IPS-18c (cell line): ENCODE data around the gene SLC6A7.
A peak's percentile ranks its signal among the peaks of the same experiment; 100 is the strongest.

Experiments
- H3K4me3 ChIP-seq: 2 replicates; pipeline ENCODE4 v1.7.0; 2013; ENCODE audit warnings: low read depth, mild to moderate bottlenecking, low read length, moderate library complexity; ENCODE audit not compliant: insufficient read depth
- H3K9me3 ChIP-seq: one replicate; pipeline ENCODE4 v1.6.1; 2013; ENCODE audit warnings: mild to moderate bottlenecking, low read length, moderate library complexity; ENCODE audit not compliant: control insufficient read depth, insufficient read depth

Gene SLC6A7

GRCh38 chr5:150166037-150166649 lies 23.7 kb upstream of the SLC6A7 start:
- Histone ChIP-seq H3K9me3 (peaks cover 2% of the 10 kb centered on the region), H3K4me3 (no peak overlapping the region; the same call in 1 of the 2 replicates)

- peak within 1 kb of the TSS; percentile 24; the same call in 1 of the 2 replicates for H3K4me3 ChIP-seq
Measured at GRCh38 chr5:150166650-150167511, 23.0 kb upstream of the SLC6A7 start, which contains the start of gene CDX1. Gene CDX1, plus strand, starts transcription at chr5:150166778. Its CDS starts 99 bp downstream, at chr5:150166877.

GRCh38 chr5:150167512-150167850 lies 22.4 kb upstream of the SLC6A7 start:
- Histone ChIP-seq H3K9me3 (peaks cover 2% of the 10 kb centered on the region), H3K4me3 (peak overlapping the region; percentile 24; the same call in 1 of the 2 replicates)

More at GRCh38 chr5:150166650-150167511, 23.0 kb upstream of the SLC6A7 start, which contains the start of gene CDX1:
- peaks cover 2% of the 10 kb centered on the region for H3K9me3 ChIP-seq

- no peak overlapping the region for H3K4me3 ChIP-seq
Measured at GRCh38 chr5:150167908-150168307, 22.0 kb upstream of the SLC6A7 start.

GRCh38 chr5:150168864-150169263 lies 21.0 kb upstream of the SLC6A7 start:
- H3K4me3 ChIP-seq: no peak overlapping the region

More at GRCh38 chr5:150167908-150168307, 22.0 kb upstream of the SLC6A7 start:
- peaks cover 2% of the 10 kb centered on the region for H3K9me3 ChIP-seq

GRCh38 chr5:150172145-150172544 lies 17.7 kb upstream of the SLC6A7 start:
- Histone ChIP-seq H3K9me3 (no peaks in the 10 kb centered on the region), H3K4me3 (no peak overlapping the region)

More at GRCh38 chr5:150168864-150169263, 21.0 kb upstream of the SLC6A7 start:
- H3K9me3 ChIP-seq: peaks cover 2% of the 10 kb centered on the region

GRCh38 chr5:150172556-150172955 lies 17.3 kb upstream of the SLC6A7 start:
- Histone ChIP-seq H3K9me3 (no peaks in the 10 kb centered on the region), H3K4me3 (no peak overlapping the region)

- Histone ChIP-seq H3K9me3 (no peaks in the 10 kb centered on the region), H3K4me3 (no peak overlapping the region)
Measured at GRCh38 chr5:150173161-150173560, 16.7 kb upstream of the SLC6A7 start.

- Histone ChIP-seq H3K9me3 (no peaks in the 10 kb centered on the region), H3K4me3 (no peak overlapping the region)
Measured at GRCh38 chr5:150174285-150174684, 15.6 kb upstream of the SLC6A7 start.

GRCh38 chr5:150175076-150175475 lies 14.8 kb upstream of the SLC6A7 start:
- Histone ChIP-seq H3K9me3 (no peaks in the 10 kb centered on the region), H3K4me3 (no peak overlapping the region)

- no peak overlapping the region for H3K4me3 ChIP-seq
Measured at GRCh38 chr5:150175536-150175935, 14.3 kb upstream of the SLC6A7 start.

GRCh38 chr5:150176745-150177477 lies 13.0 kb upstream of the SLC6A7 start:
- Histone ChIP-seq H3K4me3 (no peak overlapping the region), H3K9me3 (no peaks in the 10 kb centered on the region)

More at GRCh38 chr5:150175536-150175935, 14.3 kb upstream of the SLC6A7 start:
- no peaks in the 10 kb centered on the region for H3K9me3 ChIP-seq

GRCh38 chr5:150177721-150178120 lies 12.1 kb upstream of the SLC6A7 start:
- H3K9me3 ChIP-seq: no peaks in the 10 kb centered on the region
- no peak overlapping the region for H3K4me3 ChIP-seq

GRCh38 chr5:150178262-150178661 lies 11.6 kb upstream of the SLC6A7 start:
- H3K4me3 ChIP-seq: no peak overlapping the region
- no peaks in the 10 kb centered on the region for H3K9me3 ChIP-seq

GRCh38 chr5:150179019-150179620 lies 10.7 kb upstream of the SLC6A7 start:
- H3K4me3 ChIP-seq: no peak overlapping the region
- H3K9me3 ChIP-seq: no peaks in the 10 kb centered on the region

GRCh38 chr5:150180241-150181026 lies 9.4 kb upstream of the SLC6A7 start:
- Histone ChIP-seq H3K9me3 (no peaks in the 10 kb centered on the region), H3K4me3 (no peak overlapping the region)
